ENCODE measurements around the gene GAB1. TPM values are rescaled to one million over a fixed set of nuclear protein-coding genes. Genes with fewer than 3 reads are reported as not detected.
A peak's percentile ranks its signal among the peaks of the same experiment; 100 is the strongest.

GAB1 gene
- polyA plus RNA-seq, 3 donors, result 44.5 to 56.1 (median 49.3) TPM

GRCh38 chr4:143473334-143474126 lies 136.9 kb downstream of the GAB1 start:
- no peak for DNase-seq (ENCODE audit: low read depth in 3 of 3, low spot score in 2 of 3)

DNA sequence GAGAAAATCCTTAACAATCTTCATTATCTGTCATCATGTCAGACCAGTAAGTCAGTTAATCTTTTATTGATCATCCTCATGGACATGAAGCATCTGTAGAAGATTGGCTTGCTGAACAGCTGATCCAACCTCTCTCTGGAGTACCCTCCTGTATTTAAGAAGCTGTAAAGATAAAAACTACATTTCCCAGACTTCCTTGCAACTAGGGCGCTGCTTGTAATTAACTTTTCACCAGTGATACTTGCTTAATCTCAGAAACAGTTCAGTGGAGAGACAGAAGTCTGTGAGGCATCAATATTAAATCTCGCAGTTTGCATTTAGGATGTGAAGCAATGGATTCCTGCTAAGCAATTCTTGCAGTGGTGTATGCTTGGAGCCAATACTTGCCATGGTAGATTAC lies 140.8 kb downstream of the GAB1 start:
- DNase-seq (ENCODE audit: low read depth in 3 of 3, low spot score in 2 of 3), result no peak

DNA sequence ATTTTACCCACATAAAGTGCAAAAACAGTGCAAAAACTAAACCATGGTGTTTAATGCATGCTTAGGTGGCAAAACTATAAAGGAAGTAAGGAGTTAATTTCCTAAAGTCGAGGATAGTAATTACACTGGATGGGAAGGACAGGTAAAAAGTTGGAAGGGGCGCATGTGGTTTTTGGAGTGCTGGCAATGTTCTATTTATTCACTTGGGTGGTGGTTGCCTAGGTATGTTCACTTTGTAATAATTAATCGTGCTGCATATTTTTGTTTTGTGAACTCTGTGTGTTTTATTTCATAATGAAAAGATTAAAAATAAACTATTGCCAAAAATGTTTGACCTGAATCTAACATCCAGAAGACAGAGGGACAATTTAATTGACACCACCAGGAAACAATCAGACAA lies 144.7 kb downstream of the GAB1 start:
- no peak for DNase-seq (ENCODE audit: low read depth in 3 of 3, low spot score in 2 of 3)

- DNase-seq (ENCODE audit: low read depth in 3 of 3, low spot score in 2 of 3), result peak; percentile 12 to 15 (median 15)
Measured at GRCh38 chr4:143482840-143483239, 146.2 kb downstream of the GAB1 start.

DNA sequence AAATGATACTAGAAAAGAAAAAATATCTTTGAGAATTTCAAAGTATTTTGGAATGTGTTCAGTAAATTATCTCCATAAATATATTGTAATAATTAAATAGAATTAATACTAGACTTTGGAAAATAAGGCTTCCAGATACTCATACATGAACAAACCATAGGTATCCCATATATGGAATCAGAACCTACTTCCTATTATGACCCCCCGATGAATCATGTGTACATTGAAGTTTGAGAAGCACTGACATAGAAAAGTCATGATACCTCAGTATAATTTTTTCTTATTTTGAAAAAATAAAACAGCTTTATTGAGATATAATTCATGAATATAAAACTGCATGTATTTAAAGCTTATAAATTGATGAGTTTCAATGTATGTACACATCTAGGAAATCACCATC lies 149.6 kb downstream of the GAB1 start:
- no peak for DNase-seq (ENCODE audit: low read depth in 3 of 3, low spot score in 2 of 3)

DNA sequence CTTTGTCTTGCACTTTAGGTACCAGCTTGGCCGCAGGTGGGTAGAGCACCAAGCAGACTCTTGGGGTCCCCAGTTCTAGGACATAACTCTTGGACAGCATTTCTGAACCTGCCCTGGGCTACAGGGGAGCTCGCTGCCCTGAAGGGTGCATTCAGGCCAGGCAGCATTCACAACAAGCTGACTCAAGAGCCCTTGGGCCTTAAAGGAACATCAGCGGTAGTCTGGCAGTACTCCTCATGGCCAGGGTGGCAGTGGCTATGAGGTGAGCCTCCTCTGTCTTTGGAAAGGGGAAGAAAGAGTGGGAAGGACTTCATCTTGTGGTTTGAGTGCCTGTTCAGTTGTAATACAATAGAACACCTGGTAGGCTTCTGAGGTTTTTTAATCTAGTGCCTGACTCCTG lies 152.0 kb downstream of the GAB1 start:
- no peak for DNase-seq (ENCODE audit: low read depth in 3 of 3, low spot score in 2 of 3)

- no peak for DNase-seq (ENCODE audit: low read depth in 3 of 3, low spot score in 2 of 3)
Measured at GRCh38 chr4:143489106-143489505, 152.4 kb downstream of the GAB1 start.

GRCh38 chr4:143498021-143498420 lies 161.3 kb downstream of the GAB1 start:
- DNase-seq (ENCODE audit: low read depth in 3 of 3, low spot score in 2 of 3), result no peak

DNA sequence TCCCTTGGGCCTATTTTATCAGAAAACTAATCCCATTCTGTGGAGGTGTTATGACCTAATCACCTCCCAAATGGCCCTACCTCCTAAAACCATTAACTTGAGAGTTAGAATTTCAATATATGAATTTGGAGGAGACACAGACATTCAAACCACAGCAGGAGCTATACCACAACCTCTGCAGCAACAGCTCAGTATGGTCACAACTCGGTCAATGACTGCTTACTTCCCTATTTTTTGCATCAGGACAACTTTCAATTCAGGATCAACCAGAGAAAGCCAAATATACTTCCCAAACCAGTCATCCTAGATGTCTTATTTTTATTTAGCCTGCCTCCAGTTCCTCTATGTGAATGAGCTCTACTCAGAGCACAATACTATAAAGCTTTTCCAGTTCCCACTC lies 165.6 kb downstream of the GAB1 start:
- no peak for DNase-seq (ENCODE audit: low read depth in 3 of 3, low spot score in 2 of 3)

DNA sequence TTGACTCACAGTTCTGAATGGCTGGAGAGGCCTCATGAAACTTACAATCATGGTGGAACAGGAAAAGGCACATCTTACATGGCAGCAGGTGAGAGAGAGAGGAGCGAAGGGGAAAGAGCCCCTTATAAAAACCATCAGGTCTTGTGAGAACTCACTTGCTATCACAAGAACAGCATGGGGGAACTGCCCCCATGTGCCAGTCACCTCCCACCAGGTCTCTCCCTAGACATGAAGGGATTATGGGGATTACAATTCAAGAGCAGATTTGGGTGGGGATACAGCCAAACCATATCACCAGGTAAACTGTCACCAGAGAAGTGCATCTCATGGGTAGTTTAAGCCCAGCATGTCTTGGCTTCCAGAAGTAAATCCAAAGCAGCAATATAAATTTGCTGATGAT lies 169.4 kb downstream of the GAB1 start:
- no peak for DNase-seq (ENCODE audit: low read depth in 3 of 3, low spot score in 2 of 3)

DNA sequence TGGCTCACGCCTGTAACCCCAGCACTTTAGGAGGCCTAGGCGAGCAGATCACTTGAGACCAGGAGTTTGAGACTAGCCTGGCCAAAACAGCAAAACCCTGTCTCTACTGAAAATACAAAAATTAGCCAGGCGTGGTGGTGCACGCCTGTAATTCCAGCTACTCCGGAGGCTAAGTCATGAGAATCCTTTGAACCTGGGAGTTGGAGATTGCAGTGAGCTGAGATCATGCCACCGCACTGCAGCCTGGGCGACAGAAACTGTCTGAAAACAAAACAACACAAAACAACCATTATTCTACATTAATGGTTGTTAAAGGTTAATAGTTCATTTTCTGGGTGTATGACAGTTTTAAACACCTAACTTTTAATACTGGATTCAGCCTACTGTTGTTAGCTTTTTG lies 175.2 kb downstream of the GAB1 start:
- no peak for DNase-seq (ENCODE audit: low read depth in 3 of 3, low spot score in 2 of 3)

- no peak for DNase-seq (ENCODE audit: low read depth in 3 of 3, low spot score in 2 of 3)
Measured at GRCh38 chr4:143512978-143513313, 176.3 kb downstream of the GAB1 start.

DNA sequence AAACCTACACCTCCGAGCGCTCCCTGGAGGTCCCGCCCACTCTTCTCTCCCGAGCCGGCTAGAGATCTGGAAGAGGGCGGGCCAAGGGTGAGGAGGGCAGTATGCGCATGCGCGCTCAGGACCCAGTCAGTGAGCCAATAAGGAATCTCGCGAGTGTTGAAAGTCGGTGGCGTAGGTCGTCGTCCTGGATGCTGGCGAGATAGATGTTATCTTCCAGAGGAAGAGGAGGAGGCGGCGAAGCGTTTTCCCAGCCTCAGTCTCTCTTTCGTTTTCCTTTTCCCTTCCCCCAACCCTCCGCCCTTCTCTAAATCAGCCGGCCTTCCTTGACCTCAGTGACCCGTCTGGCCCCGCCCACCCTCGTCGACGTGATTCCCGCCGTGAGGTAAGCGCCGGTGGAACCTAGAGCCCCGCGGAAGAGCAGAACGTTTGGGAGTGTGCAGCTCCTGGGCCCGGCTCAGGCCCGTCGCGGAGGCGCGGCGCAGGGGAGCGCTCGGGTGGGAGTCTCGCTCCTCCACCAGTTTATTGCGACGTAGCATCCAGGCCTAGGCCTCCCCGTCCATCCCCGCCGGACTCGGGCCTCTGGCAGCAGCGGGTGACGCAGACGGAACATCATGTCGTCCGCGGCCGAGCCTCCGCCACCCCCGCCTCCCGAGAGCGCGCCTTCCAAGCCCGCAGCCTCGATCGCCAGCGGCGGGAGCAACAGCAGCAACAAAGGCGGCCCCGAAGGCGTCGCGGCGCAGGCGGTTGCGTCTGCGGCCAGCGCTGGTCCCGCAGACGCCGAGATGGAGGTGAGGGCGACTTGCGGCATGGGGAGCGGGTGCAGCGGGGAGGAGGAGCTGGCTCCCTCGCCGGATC lies 176.9 kb downstream of the GAB1 start, which contains the start of gene SMARCA5:
Gene SMARCA5, plus strand, starts transcription at position 389 of the 855 bp plus-strand sequence. Its CDS starts 223 bp downstream, at position 612.
- peak; percentile 97 to 99 (median 97) for DNase-seq (ENCODE audit: low read depth in 3 of 3, low spot score in 2 of 3)

- peak in 2 of 3 donors; percentile 45 to 51 for DNase-seq (ENCODE audit: low read depth in 3 of 3, low spot score in 2 of 3)
Measured at GRCh38 chr4:143514169-143514495, 177.5 kb downstream of the GAB1 start.

- DNase-seq (ENCODE audit: low read depth in 3 of 3, low spot score in 2 of 3), result peak; percentile 29 to 49 (median 44)
Measured at GRCh38 chr4:143514497-143514896, 177.8 kb downstream of the GAB1 start.

DNA sequence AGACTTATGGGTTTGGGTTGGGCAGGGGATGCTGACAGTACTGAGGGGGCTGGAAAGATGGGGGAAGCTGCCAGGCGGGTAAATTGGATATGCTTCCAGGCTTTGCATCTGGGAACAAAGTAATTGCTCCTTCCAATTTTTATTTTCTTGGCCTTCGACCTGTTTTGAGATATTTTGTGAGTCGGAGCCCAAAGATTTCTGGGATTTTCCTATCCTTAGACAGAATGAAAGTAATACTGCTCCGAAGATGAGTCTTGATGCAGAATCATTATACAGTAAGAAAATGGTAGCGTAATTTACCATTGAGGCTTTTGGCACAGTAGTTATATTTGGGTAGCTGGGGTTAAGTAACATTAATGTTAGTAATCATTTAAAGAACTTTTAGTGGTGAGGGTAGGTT lies 178.2 kb downstream of the GAB1 start:
- DNase-seq (ENCODE audit: low read depth in 3 of 3, low spot score in 2 of 3), result no peak

- DNase-seq (ENCODE audit: low read depth in 3 of 3, low spot score in 2 of 3), result no peak
Measured at GRCh38 chr4:143515905-143516304, 179.2 kb downstream of the GAB1 start.

- DNase-seq (ENCODE audit: low read depth in 3 of 3, low spot score in 2 of 3), result no peak
Measured at GRCh38 chr4:143517764-143518163, 181.1 kb downstream of the GAB1 start.

Data from right renal cortex interstitium (tissue), 3 donors.